ENCODE data around the gene CTU1. TPM values are rescaled to one million over a fixed set of nuclear protein-coding genes. Genes with fewer than 3 reads are reported as not detected.

CTU1 gene
- total and polyA plus RNA-seq, 2 of the 4 experiments (the other 2 are of a cell fraction), result 2.0 to 3.3 TPM

GRCh38 chr19:51150627-51151026, 42.4 kb upstream of the CTU1 start:
- Histone ChIP-seq H3K4me2 (ENCODE audit: low read depth, low read length) (no peak overlapping the region), H3K4ac (ENCODE audit: low read depth, low read length) (no peak overlapping the region), H4K91ac (ENCODE audit: insufficient read depth, low read depth, low read length) (no peak overlapping the region), H2BK20ac (ENCODE audit: low read depth, low read length) (no peak overlapping the region), H3K79me1 (ENCODE audit: low read depth in 1 of 2, low read length in 2 of 2) (no peaks in the 10 kb centered on the region), H3K4me3 (ENCODE audit: insufficient read depth, low read depth, low read length) (no peak overlapping the region), H4K8ac (ENCODE audit: low read depth in 2 of 2, low read length in 2 of 2) (no peak overlapping the region), H3K9ac (ENCODE audit: low read depth, low read length) (no peak overlapping the region), H2BK15ac (ENCODE audit: low read depth, low read length) (no peak overlapping the region), H3K23ac (ENCODE audit: low read depth, low read length) (no peak overlapping the region), H3K18ac (ENCODE audit: low read depth, low read length) (no peak overlapping the region), H3K4me1 (ENCODE audit: control insufficient read depth, insufficient read depth, low read length) (no peaks in the 10 kb centered on the region), H3K9me3 (ENCODE audit: control insufficient read depth, insufficient read depth, low read length) (no peaks in the 10 kb centered on the region), H3K9me1 (ENCODE audit: insufficient read depth, low read length) (no peaks in the 10 kb centered on the region), H3K27me3 (ENCODE audit: control insufficient read depth, insufficient read depth, low read length) (0 out of 2 replicates have a peak, but pooled peaks cover 3% of the 10 kb centered on the region), H2AK5ac (ENCODE audit: low read depth, low read length) (no peak overlapping the region), H3K56ac (ENCODE audit: extremely low read depth, insufficient read depth, low read length) (no peak overlapping the region), H2BK120ac (ENCODE audit: low read depth, low read length) (no peak overlapping the region), H3K36me3 (ENCODE audit: control insufficient read depth, insufficient read depth, low read length) (no peaks in the 10 kb centered on the region), H2AK9ac (replicated peaks; ENCODE audit: low read depth, low read length, poor library complexity) (no peak overlapping the region), H3K14ac (replicated peaks; ENCODE audit: low read depth, low read length) (no peak overlapping the region), H4K5ac (ENCODE audit: low read depth, low read length) (no peak overlapping the region), H2AFZ (replicated peaks; ENCODE audit: low read length, poor library complexity) (no peak overlapping the region), H3K27ac (ENCODE audit: insufficient read depth, low read length) (no peak overlapping the region), H4K20me1 (ENCODE audit: insufficient read depth, low read length) (no peaks in the 10 kb centered on the region), H2BK5ac (ENCODE audit: low read depth, low read length, poor library complexity, severe bottlenecking) (no peak overlapping the region)
- ATAC-seq (ENCODE audit: low read depth), result no peak
- intact Hi-C loops (cut with micrococcal nuclease), result no loop called here
- no TSS peak for BruUV-seq (replicated peaks)
- dilution Hi-C loops (cut with HindIII; ENCODE audit: low sequenced_read_pairs, unreplicated experiment), result no loop called here
- CTCF ChIA-PET, result no interaction called here
- in situ Hi-C loops (cut with MboI; ENCODE audit: low sequenced_read_pairs), result no loop called here
- POLR2A ChIA-PET (ENCODE audit: unreplicated experiment), result no interaction called here
- TF ChIP-seq BHLHE40 (IDR thresholded peaks at IDR 0.05; ENCODE audit: low read depth, low read length) (no peak), MAFK (IDR thresholded peaks at IDR 0.05; ENCODE audit: low read depth, low read length) (no peak)
- 44% methylated on average over 1 of the region's 3 CpGs; no CpG with 5 or more reads in 1 of the 2 experiments for WGBS, 2 experiments (ENCODE audit: extremely low coverage in 2 of 2, insufficient read length in 1 of 2)
- DNase-seq, result no peak

Data from IMR-90 (cell line).